Measurements from ENCODE around the gene SLC9C1.

DNA sequence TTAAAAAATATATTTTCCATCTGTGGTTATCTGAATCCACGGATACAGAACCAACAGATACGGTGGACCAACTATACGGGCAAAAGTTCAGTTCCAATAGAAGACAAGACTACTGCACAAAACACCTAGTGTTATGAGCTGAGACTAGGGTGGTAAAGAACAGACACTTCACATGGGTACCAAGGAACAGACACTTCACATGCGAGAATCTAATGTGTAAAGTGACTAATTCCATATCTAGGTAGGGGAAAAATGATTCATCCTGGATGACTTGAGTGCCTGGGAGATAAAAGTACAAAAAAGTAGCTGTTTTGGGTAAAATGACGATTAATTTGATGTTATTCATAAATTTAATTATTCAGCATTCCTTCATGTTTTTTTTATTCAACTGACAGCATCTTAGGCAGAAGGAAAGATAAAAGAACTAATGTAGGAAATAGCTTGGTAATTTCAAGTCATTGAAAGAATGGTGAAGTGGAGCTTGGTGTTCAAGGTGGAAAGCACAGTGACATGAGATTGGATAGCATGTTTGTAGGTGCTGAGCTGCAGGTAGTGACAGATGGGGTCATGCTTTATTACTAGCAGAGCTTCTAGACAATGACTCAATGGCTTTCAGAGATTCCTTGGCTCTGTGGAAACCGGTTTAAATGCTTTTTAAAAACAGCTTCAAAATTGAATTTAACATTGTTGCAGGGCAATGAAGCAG, 44.2 kb upstream of the SLC9C1 start:
- TF ChIP-seq GATA2 (IDR thresholded peaks at IDR 0.05; ENCODE audit: low read depth, low read length) = no peak
- no peak for TF ChIP-seq GATA3 (IDR thresholded peaks at IDR 0.05; ENCODE audit: low read depth, low read length)

Measured in SH-SY5Y (cell line).